ENCODE measurements around the gene KCNQ5.

Gene KCNQ5

GRCh38 chr6:73078908-73079610, 457.2 kb downstream of the KCNQ5 start:
- DNase-seq = no peak

GRCh38 chr6:73079611-73079955, 457.7 kb downstream of the KCNQ5 start:
- no peak for DNase-seq

- no peak for DNase-seq
These were observed 458.1 kb downstream of the KCNQ5 start for GRCh38 chr6:73079978-73080377.

- no peak for DNase-seq
These were observed 460.1 kb downstream of the KCNQ5 start for GRCh38 chr6:73081955-73082354.

GRCh38 chr6:73083886-73084285, 462.0 kb downstream of the KCNQ5 start:
- DNase-seq = no peak

- no peak for DNase-seq
These were observed 463.6 kb downstream of the KCNQ5 start for GRCh38 chr6:73085443-73085871.

- DNase-seq = no peak
These were observed 464.9 kb downstream of the KCNQ5 start for GRCh38 chr6:73086726-73087125.

- no peak for DNase-seq
These were observed 466.4 kb downstream of the KCNQ5 start for GRCh38 chr6:73088138-73088813.

- no peak for DNase-seq
These were observed 483.1 kb downstream of the KCNQ5 start for GRCh38 chr6:73104921-73105320.

- DNase-seq = no peak
These were observed 485.2 kb downstream of the KCNQ5 start for GRCh38 chr6:73107016-73107415.

GRCh38 chr6:73108949-73109348, 487.1 kb downstream of the KCNQ5 start:
- DNase-seq = no peak

- DNase-seq = no peak
These were observed 487.8 kb downstream of the KCNQ5 start for GRCh38 chr6:73109659-73110058.

GRCh38 chr6:73116330-73116729, 494.5 kb downstream of the KCNQ5 start:
- no peak for DNase-seq

GRCh38 chr6:73121421-73121993, 499.6 kb downstream of the KCNQ5 start:
- DNase-seq = no peak

GRCh38 chr6:73123632-73124329, 501.9 kb downstream of the KCNQ5 start:
- no peak for DNase-seq

GRCh38 chr6:73129653-73130443, 508.0 kb downstream of the KCNQ5 start:
- DNase-seq = peak; percentile 90

GRCh38 chr6:73131706-73132105, 509.8 kb downstream of the KCNQ5 start:
- DNase-seq = no peak

- peak; percentile 58 for DNase-seq
These were observed 512.7 kb downstream of the KCNQ5 start for GRCh38 chr6:73134588-73134987.

- DNase-seq = no peak
These were observed 518.0 kb downstream of the KCNQ5 start for GRCh38 chr6:73139681-73140383.

- DNase-seq = no peak
These were observed 521.7 kb downstream of the KCNQ5 start for GRCh38 chr6:73143551-73143950.

GRCh38 chr6:73144516-73144915, 522.7 kb downstream of the KCNQ5 start:
- DNase-seq = no peak

- no peak for DNase-seq
These were observed 523.8 kb downstream of the KCNQ5 start for GRCh38 chr6:73145690-73146089.
